22Rv1 (cell line): Measurements from ENCODE around the gene ETV1.

Experiments used
- CTCF ChIP-seq: fragments of 450-650 bp; IDR thresholded peaks from 2 replicates; pipeline ENCODE4 v1.5.1; 2017; ENCODE audit warnings: mild to moderate bottlenecking
- ZFX ChIP-seq: fragments of 450-650 bp; IDR thresholded peaks from 2 replicates; pipeline ENCODE4 v1.6.1; 2017; ENCODE audit warnings: antibody characterized with exemption, borderline replicate concordance

GRCh38 chr7:13984831-13985685 is 4.4 kb downstream of the ETV1 start:
- TF ChIP-seq CTCF = no peak
- no peak for TF ChIP-seq ZFX
